GM12801 (cell line): ENCODE results near the gene POLN.

Experiments used
- TF ChIP-seq, protein P1 (sequence below): IDR thresholded peaks from one replicate; pipeline ENCODE4 v1.5.1; 2011; ENCODE audit warnings: control low read depth; ENCODE audit not compliant: insufficient read length; ENCODE audit errors: extremely low read depth

Gene POLN

GRCh38 chr4:2127609-2128332 lies 114.2 kb downstream of the POLN start:
- TF ChIP-seq, protein P1, sequence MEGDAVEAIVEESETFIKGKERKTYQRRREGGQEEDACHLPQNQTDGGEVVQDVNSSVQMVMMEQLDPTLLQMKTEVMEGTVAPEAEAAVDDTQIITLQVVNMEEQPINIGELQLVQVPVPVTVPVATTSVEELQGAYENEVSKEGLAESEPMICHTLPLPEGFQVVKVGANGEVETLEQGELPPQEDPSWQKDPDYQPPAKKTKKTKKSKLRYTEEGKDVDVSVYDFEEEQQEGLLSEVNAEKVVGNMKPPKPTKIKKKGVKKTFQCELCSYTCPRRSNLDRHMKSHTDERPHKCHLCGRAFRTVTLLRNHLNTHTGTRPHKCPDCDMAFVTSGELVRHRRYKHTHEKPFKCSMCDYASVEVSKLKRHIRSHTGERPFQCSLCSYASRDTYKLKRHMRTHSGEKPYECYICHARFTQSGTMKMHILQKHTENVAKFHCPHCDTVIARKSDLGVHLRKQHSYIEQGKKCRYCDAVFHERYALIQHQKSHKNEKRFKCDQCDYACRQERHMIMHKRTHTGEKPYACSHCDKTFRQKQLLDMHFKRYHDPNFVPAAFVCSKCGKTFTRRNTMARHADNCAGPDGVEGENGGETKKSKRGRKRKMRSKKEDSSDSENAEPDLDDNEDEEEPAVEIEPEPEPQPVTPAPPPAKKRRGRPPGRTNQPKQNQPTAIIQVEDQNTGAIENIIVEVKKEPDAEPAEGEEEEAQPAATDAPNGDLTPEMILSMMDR: no peak

GRCh38 chr4:2126309-2127043 lies 115.4 kb downstream of the POLN start:
- TF ChIP-seq, protein P1: no peak

DNA sequence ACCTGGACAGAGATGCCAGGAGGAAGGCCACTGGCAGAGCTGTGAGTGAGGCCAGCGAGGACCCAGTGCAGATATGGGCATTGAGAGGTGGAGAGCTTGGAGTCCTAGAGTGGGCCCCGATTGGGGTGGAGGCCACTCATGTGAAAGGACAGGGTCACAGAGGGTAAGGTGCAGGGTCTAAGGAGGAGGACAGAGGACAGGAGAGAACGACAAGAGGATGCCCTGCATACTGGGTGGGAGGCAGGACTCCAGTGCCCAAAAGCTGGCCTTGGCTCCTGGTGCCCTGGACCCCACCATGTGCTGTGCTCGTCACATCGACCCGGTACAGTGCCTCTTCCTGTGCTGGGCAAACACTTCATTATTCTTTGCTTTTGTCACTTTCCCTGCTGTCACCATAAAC lies 116.1 kb downstream of the POLN start:
- TF ChIP-seq, protein P1: no peak

DNA sequence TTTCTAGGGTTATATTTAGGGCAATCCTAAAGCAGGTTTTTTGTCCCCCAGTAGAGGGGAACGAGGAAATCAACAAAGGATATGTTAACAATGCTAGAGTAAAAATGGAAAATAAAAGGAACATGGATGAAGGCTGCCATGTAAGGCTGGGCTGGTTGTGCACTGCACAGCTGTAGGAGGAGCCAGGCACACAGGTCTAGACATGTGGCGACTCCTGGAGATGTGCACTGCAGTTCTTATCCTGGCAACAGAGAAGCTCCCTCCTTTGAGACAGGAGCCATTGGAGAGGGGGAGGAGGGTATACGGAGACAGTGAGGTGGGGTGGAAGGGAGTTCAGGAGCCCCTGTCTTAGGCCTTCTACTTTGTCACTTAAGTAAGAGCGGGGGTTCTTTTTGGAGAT lies 116.9 kb downstream of the POLN start:
- TF ChIP-seq, protein P1: no peak

- TF ChIP-seq, protein P1: no peak
Measured at GRCh38 chr4:2116687-2117400, 125.1 kb downstream of the POLN start.

DNA sequence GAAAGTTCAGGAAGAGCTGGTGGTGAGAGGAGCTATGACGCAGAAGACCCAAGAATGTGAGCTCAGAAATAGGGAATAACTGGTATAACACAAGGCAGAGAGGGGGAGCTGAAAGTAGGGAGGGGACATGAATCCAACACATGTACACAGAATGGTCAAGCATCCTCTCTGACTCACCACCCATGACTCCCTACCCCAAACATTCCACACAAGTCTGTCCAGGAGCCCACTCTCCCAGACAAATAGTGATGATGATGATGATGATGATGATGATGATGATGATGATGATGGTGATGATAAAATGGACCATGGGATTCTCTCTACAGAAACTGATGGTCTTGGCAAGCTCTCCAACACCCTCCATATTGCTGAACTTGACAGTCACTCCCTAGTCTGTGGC lies 136.4 kb downstream of the POLN start:
- TF ChIP-seq, protein P1: no peak
